Nephron (organoid): ENCODE measurements around the gene STAP2.

ENCODE experiments used
- H3K27ac Mint-ChIP-seq, 3 experiments: 2 replicates each; pipeline ENCODE4 v1.8.0; 2020; ENCODE audit warnings: mixed read lengths in 3 of 3, mild to moderate bottlenecking in 2 of 3, moderate library complexity in 1 of 3
- H3K27me3 Mint-ChIP-seq: 2 replicates; pipeline ENCODE4 v1.8.0; 2021; ENCODE audit warnings: low read depth, mild to moderate bottlenecking, moderate library complexity, mixed read lengths
- H3K36me3 Mint-ChIP-seq: 2 replicates; pipeline ENCODE4 v1.8.0; 2020; ENCODE audit warnings: low read depth, mixed read lengths
- H3K4me1 Mint-ChIP-seq: 2 replicates; pipeline ENCODE4 v1.8.0; 2020; ENCODE audit warnings: mixed read lengths
- H3K4me3 Mint-ChIP-seq, 3 experiments: 2 replicates each; pipeline ENCODE4 v1.8.0; 2020; ENCODE audit warnings: mild to moderate bottlenecking in 3 of 3, mixed read lengths in 3 of 3, moderate library complexity in 2 of 3
- H3K9me3 Mint-ChIP-seq: 2 replicates; pipeline ENCODE4 v1.8.0; 2020; ENCODE audit warnings: mixed read lengths
- CTCF ChIP-seq, 3 experiments: fragments of 200-600 bp; sonication (generic); IDR thresholded peaks; one replicate each; pipeline ENCODE4 v1.5.0; 2021; ENCODE audit warnings: antibody characterized with exemption in 3 of 3; ENCODE audit not compliant: unreplicated experiment in 3 of 3

The STAP2 gene

GRCh38 chr19:4297901-4298809, 40.5 kb downstream of the STAP2 start:
- Mint-ChIP-seq H3K9me3 (no peaks in the 10 kb centered on the region), H3K4me3 (no peak overlapping the region), H3K4me1 (peaks cover 9% of the 10 kb centered on the region), H3K27me3 (peaks cover 12% of the 10 kb centered on the region), H3K36me3 (no peaks in the 10 kb centered on the region), H3K27ac (no peak overlapping the region)
- no peak for TF ChIP-seq CTCF (IDR thresholded peaks at IDR 0.05; ENCODE audit: unreplicated experiment in 3 of 3)

GRCh38 chr19:4295972-4296771, 42.5 kb downstream of the STAP2 start:
- Mint-ChIP-seq H3K9me3 (no peaks in the 10 kb centered on the region), H3K27me3 (peaks cover 12% of the 10 kb centered on the region), H3K4me3 (no peak overlapping the region), H3K36me3 (no peaks in the 10 kb centered on the region), H3K27ac (no peak overlapping the region), H3K4me1 (no peaks in the 10 kb centered on the region)
- TF ChIP-seq CTCF (IDR thresholded peaks at IDR 0.05; ENCODE audit: unreplicated experiment in 3 of 3), result no peak

- TF ChIP-seq CTCF (IDR thresholded peaks at IDR 0.05; ENCODE audit: unreplicated experiment in 3 of 3), result no peak
- H3K4me1 Mint-ChIP-seq, result no peaks in the 10 kb centered on the region
- H3K9me3 Mint-ChIP-seq, result no peaks in the 10 kb centered on the region
- H3K36me3 Mint-ChIP-seq, result no peaks in the 10 kb centered on the region
- no peak overlapping the region for H3K27ac Mint-ChIP-seq
- H3K4me3 Mint-ChIP-seq, result no peak overlapping the region
- H3K27me3 Mint-ChIP-seq, result peaks cover 16% of the 10 kb centered on the region
Measured at GRCh38 chr19:4294389-4294788, 44.2 kb downstream of the STAP2 start.

GRCh38 chr19:4292515-4292914, 46.1 kb downstream of the STAP2 start:
- no peaks in the 10 kb centered on the region for H3K36me3 Mint-ChIP-seq
- TF ChIP-seq CTCF (IDR thresholded peaks at IDR 0.05; ENCODE audit: unreplicated experiment in 3 of 3), result no peak
- H3K4me1 Mint-ChIP-seq, result no peaks in the 10 kb centered on the region
- no peaks in the 10 kb centered on the region for H3K9me3 Mint-ChIP-seq
- peaks cover 19% of the 10 kb centered on the region for H3K27me3 Mint-ChIP-seq
- no peak overlapping the region for H3K27ac Mint-ChIP-seq
- H3K4me3 Mint-ChIP-seq, result no peak overlapping the region

- Mint-ChIP-seq H3K36me3 (no peaks in the 10 kb centered on the region), H3K4me1 (no peaks in the 10 kb centered on the region), H3K27ac (peak overlapping the region in 1 of 3 experiments; percentile 27), H3K9me3 (no peaks in the 10 kb centered on the region), H3K4me3 (no peak overlapping the region), H3K27me3 (peaks cover 20% of the 10 kb centered on the region)
- no peak for TF ChIP-seq CTCF (IDR thresholded peaks at IDR 0.05; ENCODE audit: unreplicated experiment in 3 of 3)
Measured at GRCh38 chr19:4291184-4291732, 47.4 kb downstream of the STAP2 start.
